Measurements from ENCODE around the gene SEC24D. TPM values are rescaled to one million over a fixed set of nuclear protein-coding genes. Genes with fewer than 3 reads are reported as not detected.
"Not testable (repeated sequence)": the region's sequence is repeated elsewhere in the genome, so short reads cannot be mapped to it uniquely, and the experiment has no call there.

Gene SEC24D
- total and polyA plus RNA-seq, 2 donors, result 16.3 to 20.9 TPM

DNA sequence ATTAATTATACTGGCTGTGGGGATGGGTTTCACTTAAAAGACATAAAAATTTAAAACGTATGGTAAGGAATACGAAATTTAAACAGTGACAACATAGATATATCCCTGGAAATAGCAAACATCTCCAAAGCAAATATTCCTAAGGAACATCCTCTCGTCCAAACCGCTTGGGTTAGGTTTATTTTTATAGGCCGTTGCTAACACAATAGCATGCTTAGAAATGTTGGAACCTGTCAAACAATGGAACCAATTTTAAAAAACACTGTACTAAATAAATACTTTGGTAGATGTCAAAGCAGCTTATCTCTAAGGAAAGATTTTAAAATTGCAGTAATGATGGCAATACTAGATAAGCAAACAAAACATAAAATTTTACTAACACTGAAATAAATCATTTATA lies 45.4 kb downstream of the SEC24D start:
- WGBS, result 95% methylated on average over 5 of the region's 5 CpGs
- DNase-seq (ENCODE audit: low read depth in 6 of 9, low spot score in 9 of 9), result no peak
- no peaks in the 10 kb centered on the region for H3K27me3 ChIP-seq (ENCODE audit: control insufficient read depth in 2 of 2, insufficient read depth in 1 of 2, low read length in 1 of 2)
- H3K36me3 ChIP-seq (ENCODE audit: control insufficient read depth in 2 of 2, insufficient read depth in 2 of 2, low read length in 1 of 2), result no peaks in the 10 kb centered on the region
- H3K4me1 ChIP-seq (ENCODE audit: control insufficient read depth in 2 of 2, insufficient read depth in 2 of 2, low read length in 2 of 2), result no peaks in the 10 kb centered on the region
- H3K27ac ChIP-seq (ENCODE audit: low read depth in 1 of 2, low read length in 1 of 2), result no peak overlapping the region
- H3K9me3 ChIP-seq (ENCODE audit: control insufficient read depth in 2 of 2, insufficient read depth in 1 of 2, low read length in 1 of 2), result no peaks in the 10 kb centered on the region
- no peak overlapping the region for H3K4me3 ChIP-seq (ENCODE audit: low read length in 2 of 2)

DNA sequence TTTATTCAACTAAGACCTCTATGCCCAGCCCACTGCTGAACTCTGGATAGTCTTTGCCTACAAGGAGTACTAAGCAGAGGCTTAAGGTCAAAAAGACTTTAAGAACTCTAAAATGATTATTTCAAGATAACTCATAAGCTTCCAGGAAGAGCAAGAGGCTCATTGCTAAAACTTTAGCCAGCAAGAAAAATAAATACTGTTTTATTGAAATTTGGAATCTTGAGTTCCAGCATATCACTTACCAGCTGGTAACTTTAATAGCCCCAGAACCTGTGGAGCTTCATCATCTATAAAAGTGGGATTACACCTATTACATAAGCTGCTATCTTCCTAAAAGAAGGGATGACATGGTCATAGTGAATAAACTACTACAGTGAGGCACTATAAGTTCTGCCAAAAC lies 47.0 kb downstream of the SEC24D start:
- Histone ChIP-seq H3K4me1 (ENCODE audit: control insufficient read depth in 2 of 2, insufficient read depth in 2 of 2, low read length in 2 of 2) (no peaks in the 10 kb centered on the region), H3K36me3 (ENCODE audit: control insufficient read depth in 2 of 2, insufficient read depth in 2 of 2, low read length in 1 of 2) (no peaks in the 10 kb centered on the region), H3K27ac (ENCODE audit: low read depth in 1 of 2, low read length in 1 of 2) (no peak overlapping the region), H3K4me3 (ENCODE audit: low read length in 2 of 2) (no peak overlapping the region), H3K9me3 (ENCODE audit: control insufficient read depth in 2 of 2, insufficient read depth in 1 of 2, low read length in 1 of 2) (no peaks in the 10 kb centered on the region), H3K27me3 (ENCODE audit: control insufficient read depth in 2 of 2, insufficient read depth in 1 of 2, low read length in 1 of 2) (no peaks in the 10 kb centered on the region)
- no peak for DNase-seq (ENCODE audit: low read depth in 6 of 9, low spot score in 9 of 9)

DNA sequence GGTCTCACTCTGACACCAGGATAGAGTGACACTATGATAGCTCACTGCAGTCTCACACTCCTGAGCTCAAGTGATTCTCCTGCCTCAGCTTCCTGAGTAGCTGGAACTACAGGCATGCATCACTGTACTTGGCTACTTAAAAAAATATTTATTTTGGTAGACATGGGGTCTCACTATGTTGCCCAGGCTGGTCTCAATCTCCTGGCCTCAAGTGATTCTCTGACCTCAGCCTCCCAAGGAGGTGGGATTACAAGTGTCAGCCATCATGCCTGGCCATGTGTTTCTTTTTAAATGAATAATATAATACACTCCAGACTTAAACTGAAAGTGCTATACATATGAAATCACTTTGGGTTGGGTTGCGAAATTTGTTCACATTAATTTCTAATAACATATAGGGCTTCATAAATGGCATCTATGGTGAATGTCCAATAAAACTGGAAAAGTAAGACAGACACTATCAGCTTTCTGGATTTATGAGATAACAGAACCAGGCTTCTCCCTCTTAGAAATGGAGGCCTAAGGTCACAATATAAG lies 48.0 kb downstream of the SEC24D start:
- Histone ChIP-seq H3K9me3 (ENCODE audit: control insufficient read depth in 2 of 2, insufficient read depth in 1 of 2, low read length in 1 of 2) (no peaks in the 10 kb centered on the region), H3K27me3 (ENCODE audit: control insufficient read depth in 2 of 2, insufficient read depth in 1 of 2, low read length in 1 of 2) (no peaks in the 10 kb centered on the region), H3K36me3 (ENCODE audit: control insufficient read depth in 2 of 2, insufficient read depth in 2 of 2, low read length in 1 of 2) (no peaks in the 10 kb centered on the region), H3K4me3 (ENCODE audit: low read length in 2 of 2) (no peak overlapping the region), H3K4me1 (ENCODE audit: control insufficient read depth in 2 of 2, insufficient read depth in 2 of 2, low read length in 2 of 2) (no peaks in the 10 kb centered on the region), H3K27ac (ENCODE audit: low read depth in 1 of 2, low read length in 1 of 2) (no peak overlapping the region)
- DNase-seq (ENCODE audit: low read depth in 6 of 9, low spot score in 9 of 9), result no peak
- 100% methylated on average over 1 of the region's 1 CpG for WGBS

DNA sequence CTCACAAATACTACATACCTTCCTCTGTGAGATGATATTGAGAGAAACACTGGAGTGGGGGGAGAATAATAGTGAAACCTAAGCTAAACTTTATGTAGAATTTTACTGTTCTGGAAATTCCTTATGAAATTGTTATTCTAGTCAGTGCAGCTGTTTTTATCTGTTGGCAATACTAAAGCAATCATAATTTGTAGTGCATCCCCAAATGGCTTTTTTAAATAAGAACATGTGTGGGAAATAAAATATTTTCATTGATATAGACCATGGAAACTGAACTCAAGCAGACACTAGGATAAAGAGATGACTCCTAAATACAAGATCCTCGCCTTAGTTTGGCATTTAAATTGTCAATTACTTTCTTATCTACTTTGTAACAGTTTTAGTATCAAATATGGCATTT lies 51.1 kb downstream of the SEC24D start:
- Histone ChIP-seq H3K36me3 (ENCODE audit: control insufficient read depth in 2 of 2, insufficient read depth in 2 of 2, low read length in 1 of 2) (no peaks in the 10 kb centered on the region), H3K4me1 (ENCODE audit: control insufficient read depth in 2 of 2, insufficient read depth in 2 of 2, low read length in 2 of 2) (no peaks in the 10 kb centered on the region), H3K27ac (ENCODE audit: low read depth in 1 of 2, low read length in 1 of 2) (no peak overlapping the region), H3K27me3 (ENCODE audit: control insufficient read depth in 2 of 2, insufficient read depth in 1 of 2, low read length in 1 of 2) (no peaks in the 10 kb centered on the region), H3K4me3 (ENCODE audit: low read length in 2 of 2) (no peak overlapping the region), H3K9me3 (ENCODE audit: control insufficient read depth in 2 of 2, insufficient read depth in 1 of 2, low read length in 1 of 2) (no peaks in the 10 kb centered on the region)
- WGBS, result 96% methylated on average over 1 of the region's 1 CpG
- DNase-seq (ENCODE audit: low read depth in 6 of 9, low spot score in 9 of 9), result no peak

DNA sequence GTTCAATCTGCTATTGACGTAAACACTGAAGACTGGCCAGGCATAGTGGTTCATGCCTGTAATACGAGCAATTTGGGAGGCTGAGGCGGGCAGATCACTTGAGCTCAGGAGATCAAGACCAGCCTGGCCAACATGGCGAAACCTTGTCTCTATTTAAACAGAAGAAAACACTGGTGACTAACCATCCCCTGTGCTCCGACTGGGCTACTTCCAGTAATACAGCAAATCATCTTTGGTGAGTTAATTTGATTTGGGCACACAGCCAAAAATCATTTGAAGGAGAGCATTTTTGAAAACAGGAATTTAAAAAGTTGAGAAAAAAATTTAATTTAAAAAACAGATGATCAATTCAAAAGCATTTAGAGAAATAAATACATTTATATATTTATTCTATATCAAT lies 52.0 kb downstream of the SEC24D start:
- 96% methylated on average over 5 of the region's 5 CpGs for WGBS
- Histone ChIP-seq H3K4me1 (ENCODE audit: control insufficient read depth in 2 of 2, insufficient read depth in 2 of 2, low read length in 2 of 2) (no peaks in the 10 kb centered on the region), H3K27ac (ENCODE audit: low read depth in 1 of 2, low read length in 1 of 2) (no peak overlapping the region), H3K9me3 (ENCODE audit: control insufficient read depth in 2 of 2, insufficient read depth in 1 of 2, low read length in 1 of 2) (no peaks in the 10 kb centered on the region), H3K27me3 (ENCODE audit: control insufficient read depth in 2 of 2, insufficient read depth in 1 of 2, low read length in 1 of 2) (no peaks in the 10 kb centered on the region), H3K36me3 (ENCODE audit: control insufficient read depth in 2 of 2, insufficient read depth in 2 of 2, low read length in 1 of 2) (no peaks in the 10 kb centered on the region), H3K4me3 (ENCODE audit: low read length in 2 of 2) (no peak overlapping the region)
- no peak for DNase-seq (ENCODE audit: low read depth in 6 of 9, low spot score in 9 of 9)

DNA sequence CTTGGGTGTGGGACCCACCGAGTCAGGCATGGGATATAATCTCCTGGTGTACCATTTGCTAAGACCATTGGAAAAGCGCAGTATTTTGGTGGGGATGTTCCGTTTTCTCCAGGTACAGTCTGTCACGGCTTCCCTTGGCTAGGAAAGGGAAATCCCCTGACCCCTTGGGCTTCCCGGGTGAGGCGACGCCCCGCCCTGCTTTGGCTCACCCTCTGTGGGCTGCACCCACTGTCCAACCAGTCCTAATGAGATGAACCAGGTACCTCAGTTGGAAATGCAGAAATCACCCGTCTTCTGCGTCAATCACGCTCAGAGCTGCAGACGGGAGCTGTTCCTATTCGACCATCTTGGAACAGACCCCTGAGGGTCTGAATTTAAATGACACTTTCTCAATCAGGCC lies 53.0 kb downstream of the SEC24D start:
- not testable (repeated sequence) for DNase-seq (ENCODE audit: low read depth in 6 of 9, low spot score in 9 of 9); H3K4me1 ChIP-seq (ENCODE audit: control insufficient read depth in 2 of 2, insufficient read depth in 2 of 2, low read length in 2 of 2)
- WGBS, result 99% methylated on average over 13 of the region's 13 CpGs

DNA sequence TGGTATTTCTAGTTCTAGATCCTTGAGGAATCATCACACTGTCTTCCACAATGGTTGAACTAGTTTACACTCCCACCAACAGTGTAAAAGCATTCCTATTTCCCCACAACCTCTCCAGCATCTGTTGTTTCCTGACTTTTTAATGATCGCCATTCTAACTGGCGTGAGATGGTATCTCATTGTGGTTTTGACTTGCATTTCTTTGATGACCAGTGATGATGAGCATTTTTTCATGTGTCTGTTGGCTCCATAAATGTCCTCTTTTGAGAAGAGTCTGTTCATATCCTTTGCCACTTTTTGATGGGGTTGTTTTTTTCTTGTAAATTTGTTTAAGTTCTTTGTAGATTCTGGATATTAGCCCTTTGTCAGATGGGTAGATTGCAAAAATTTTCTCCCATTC lies 58.3 kb downstream of the SEC24D start:
- H3K36me3 ChIP-seq (ENCODE audit: control insufficient read depth in 2 of 2, insufficient read depth in 2 of 2, low read length in 1 of 2); H3K4me1 ChIP-seq (ENCODE audit: control insufficient read depth in 2 of 2, insufficient read depth in 2 of 2, low read length in 2 of 2); DNase-seq (ENCODE audit: low read depth in 6 of 9, low spot score in 9 of 9); H3K4me3 ChIP-seq (ENCODE audit: low read length in 2 of 2); H3K9me3 ChIP-seq (ENCODE audit: control insufficient read depth in 2 of 2, insufficient read depth in 1 of 2, low read length in 1 of 2); H3K27ac ChIP-seq (ENCODE audit: low read depth in 1 of 2, low read length in 1 of 2); H3K27me3 ChIP-seq (ENCODE audit: control insufficient read depth in 2 of 2, insufficient read depth in 1 of 2, low read length in 1 of 2): not testable (repeated sequence)
- 98% methylated on average over 2 of the region's 2 CpGs for WGBS

More for the DNA sequence above, 53.0 kb downstream of the SEC24D start:
- H3K9me3 ChIP-seq (ENCODE audit: control insufficient read depth in 2 of 2, insufficient read depth in 1 of 2, low read length in 1 of 2); H3K4me3 ChIP-seq (ENCODE audit: low read length in 2 of 2); H3K36me3 ChIP-seq (ENCODE audit: control insufficient read depth in 2 of 2, insufficient read depth in 2 of 2, low read length in 1 of 2); H3K27me3 ChIP-seq (ENCODE audit: control insufficient read depth in 2 of 2, insufficient read depth in 1 of 2, low read length in 1 of 2); H3K27ac ChIP-seq (ENCODE audit: low read depth in 1 of 2, low read length in 1 of 2): not testable (repeated sequence)

DNA sequence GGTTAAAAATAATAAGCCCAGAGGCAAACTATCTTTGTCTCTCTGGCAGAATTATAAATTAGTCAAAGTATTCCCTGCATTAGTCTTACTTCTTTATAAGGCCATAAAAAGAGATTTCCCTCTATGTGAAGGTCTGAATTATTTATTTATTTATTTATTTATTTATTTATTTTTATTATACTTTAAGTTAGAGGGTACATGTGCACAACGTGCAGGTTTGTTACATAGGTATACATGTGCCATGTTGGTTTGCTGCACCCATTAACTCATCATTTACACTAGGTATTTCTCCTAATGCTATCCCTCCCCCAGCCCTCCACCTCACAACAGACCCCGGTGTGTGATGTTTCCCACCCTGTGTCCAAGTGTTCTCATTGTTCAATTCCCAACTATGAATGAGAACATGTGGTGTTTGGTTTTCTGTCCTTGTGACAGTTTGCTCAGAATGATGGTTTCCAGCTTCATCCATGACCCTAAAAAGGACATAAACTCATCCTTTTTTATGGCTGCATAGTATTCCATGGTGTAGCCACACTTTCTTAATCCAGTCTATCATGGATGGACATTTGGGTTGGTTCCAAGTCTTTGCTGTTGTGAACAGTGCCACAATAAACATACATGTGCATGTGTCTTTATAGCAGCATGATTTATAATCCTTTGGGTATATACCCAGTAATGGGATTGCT lies 58.8 kb downstream of the SEC24D start:
- not testable (repeated sequence) for H3K9me3 ChIP-seq (ENCODE audit: control insufficient read depth in 2 of 2, insufficient read depth in 1 of 2, low read length in 1 of 2); H3K27ac ChIP-seq (ENCODE audit: low read depth in 1 of 2, low read length in 1 of 2); H3K4me3 ChIP-seq (ENCODE audit: low read length in 2 of 2); H3K27me3 ChIP-seq (ENCODE audit: control insufficient read depth in 2 of 2, insufficient read depth in 1 of 2, low read length in 1 of 2); H3K4me1 ChIP-seq (ENCODE audit: control insufficient read depth in 2 of 2, insufficient read depth in 2 of 2, low read length in 2 of 2); DNase-seq (ENCODE audit: low read depth in 6 of 9, low spot score in 9 of 9); H3K36me3 ChIP-seq (ENCODE audit: control insufficient read depth in 2 of 2, insufficient read depth in 2 of 2, low read length in 1 of 2)
- 96% methylated on average over 2 of the region's 2 CpGs for WGBS

DNA sequence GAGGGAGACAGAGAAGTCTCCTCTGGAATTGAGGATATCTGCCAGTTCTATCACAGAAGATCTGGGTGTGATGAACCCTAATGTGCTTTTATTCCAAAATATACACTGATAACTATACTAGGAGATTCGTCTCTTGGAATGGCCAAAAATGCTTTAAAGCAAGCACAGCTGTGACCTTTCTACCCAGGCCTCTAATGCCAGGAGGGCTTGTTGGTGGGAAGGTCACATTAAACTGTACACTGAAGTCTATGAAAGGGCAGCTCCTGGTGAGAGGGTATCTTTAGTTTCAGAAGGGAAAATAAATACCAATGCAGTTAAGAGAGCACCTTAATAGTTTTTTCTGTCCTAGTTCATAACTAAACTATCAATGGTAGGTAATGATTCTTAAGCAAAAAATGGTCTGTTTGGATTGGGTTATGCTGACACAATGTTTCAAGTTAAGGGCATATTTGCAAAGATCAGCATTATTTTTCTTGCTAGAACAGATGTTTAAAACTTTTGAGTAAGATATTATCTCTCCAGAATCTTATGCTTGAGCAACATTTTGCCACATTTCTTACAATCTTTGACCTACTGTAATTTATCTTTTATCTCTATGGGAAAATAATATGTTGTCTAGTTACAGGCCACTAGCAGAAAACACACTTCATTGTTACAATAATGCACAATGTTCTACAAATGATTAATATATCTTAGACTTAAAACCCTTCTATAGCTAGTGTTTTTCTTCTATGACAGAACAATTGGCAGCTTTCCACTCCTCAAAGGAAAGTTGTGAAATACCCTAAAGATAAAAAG lies 59.6 kb downstream of the SEC24D start:
- H3K27ac ChIP-seq (ENCODE audit: low read depth in 1 of 2, low read length in 1 of 2), result no peak overlapping the region
- DNase-seq (ENCODE audit: low read depth in 6 of 9, low spot score in 9 of 9), result no peak
- H3K4me1 ChIP-seq (ENCODE audit: control insufficient read depth in 2 of 2, insufficient read depth in 2 of 2, low read length in 2 of 2), result no peaks in the 10 kb centered on the region
- H3K36me3 ChIP-seq (ENCODE audit: control insufficient read depth in 2 of 2, insufficient read depth in 2 of 2, low read length in 1 of 2), result no peaks in the 10 kb centered on the region
- no peak overlapping the region for H3K4me3 ChIP-seq (ENCODE audit: low read length in 2 of 2)
- no peaks in the 10 kb centered on the region for H3K27me3 ChIP-seq (ENCODE audit: control insufficient read depth in 2 of 2, insufficient read depth in 1 of 2, low read length in 1 of 2)
- H3K9me3 ChIP-seq (ENCODE audit: control insufficient read depth in 2 of 2, insufficient read depth in 1 of 2, low read length in 1 of 2), result no peaks in the 10 kb centered on the region
- 91% methylated on average over 1 of the region's 1 CpG for WGBS
